ENCODE results near the gene NFXL1.

Gene NFXL1

DNA sequence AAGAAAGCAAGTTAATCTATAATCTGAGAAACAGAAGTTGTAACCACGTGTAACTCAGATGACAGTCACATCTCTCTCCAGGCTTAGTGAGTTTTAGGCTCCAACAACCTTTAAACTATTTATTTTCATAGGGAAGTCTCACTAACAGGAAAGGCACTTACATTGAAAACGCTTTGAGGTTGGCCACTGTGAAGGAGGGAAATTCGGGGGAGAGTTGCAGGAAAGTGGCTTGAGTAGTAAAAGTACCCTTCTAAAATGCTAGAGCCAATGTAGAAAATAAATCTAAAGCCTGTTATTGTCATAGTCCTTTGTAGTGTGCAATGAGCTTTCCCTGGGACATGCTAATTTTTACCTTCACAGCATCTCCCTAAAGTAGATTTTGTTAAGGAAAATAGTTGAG is 995 bp upstream of the NFXL1 start:
- H3K4me3 ChIP-seq (replicated peaks; ENCODE audit: low read depth, low read length) = no peak overlapping the region
- TF ChIP-seq, protein P1, sequence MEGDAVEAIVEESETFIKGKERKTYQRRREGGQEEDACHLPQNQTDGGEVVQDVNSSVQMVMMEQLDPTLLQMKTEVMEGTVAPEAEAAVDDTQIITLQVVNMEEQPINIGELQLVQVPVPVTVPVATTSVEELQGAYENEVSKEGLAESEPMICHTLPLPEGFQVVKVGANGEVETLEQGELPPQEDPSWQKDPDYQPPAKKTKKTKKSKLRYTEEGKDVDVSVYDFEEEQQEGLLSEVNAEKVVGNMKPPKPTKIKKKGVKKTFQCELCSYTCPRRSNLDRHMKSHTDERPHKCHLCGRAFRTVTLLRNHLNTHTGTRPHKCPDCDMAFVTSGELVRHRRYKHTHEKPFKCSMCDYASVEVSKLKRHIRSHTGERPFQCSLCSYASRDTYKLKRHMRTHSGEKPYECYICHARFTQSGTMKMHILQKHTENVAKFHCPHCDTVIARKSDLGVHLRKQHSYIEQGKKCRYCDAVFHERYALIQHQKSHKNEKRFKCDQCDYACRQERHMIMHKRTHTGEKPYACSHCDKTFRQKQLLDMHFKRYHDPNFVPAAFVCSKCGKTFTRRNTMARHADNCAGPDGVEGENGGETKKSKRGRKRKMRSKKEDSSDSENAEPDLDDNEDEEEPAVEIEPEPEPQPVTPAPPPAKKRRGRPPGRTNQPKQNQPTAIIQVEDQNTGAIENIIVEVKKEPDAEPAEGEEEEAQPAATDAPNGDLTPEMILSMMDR (IDR thresholded peaks at IDR 0.05; ENCODE audit: low read length, missing control alignments) = no peak
- no peak for DNase-seq (ENCODE audit: low read depth)

DNA sequence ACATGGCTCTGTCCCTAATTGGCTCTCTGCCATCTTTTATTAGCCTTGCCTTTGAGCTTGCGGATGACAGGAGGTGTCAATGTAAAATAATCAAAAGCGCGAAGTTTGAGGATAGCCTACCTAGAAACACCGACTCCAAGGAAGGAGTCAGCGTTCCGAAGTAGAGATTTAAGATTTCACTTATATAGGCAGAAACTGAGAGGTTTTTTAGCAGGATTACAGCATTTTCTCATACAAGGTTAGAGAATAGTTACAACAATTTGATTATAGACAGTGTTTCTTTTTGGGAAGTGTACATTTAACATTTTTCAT is 499 bp upstream of the NFXL1 start:
- no peak for DNase-seq (ENCODE audit: low read depth)
- H3K4me3 ChIP-seq (replicated peaks; ENCODE audit: low read depth, low read length) = peak overlapping the region; percentile 96
- TF ChIP-seq, protein P1 (IDR thresholded peaks at IDR 0.05; ENCODE audit: low read length, missing control alignments) = no peak

DNA sequence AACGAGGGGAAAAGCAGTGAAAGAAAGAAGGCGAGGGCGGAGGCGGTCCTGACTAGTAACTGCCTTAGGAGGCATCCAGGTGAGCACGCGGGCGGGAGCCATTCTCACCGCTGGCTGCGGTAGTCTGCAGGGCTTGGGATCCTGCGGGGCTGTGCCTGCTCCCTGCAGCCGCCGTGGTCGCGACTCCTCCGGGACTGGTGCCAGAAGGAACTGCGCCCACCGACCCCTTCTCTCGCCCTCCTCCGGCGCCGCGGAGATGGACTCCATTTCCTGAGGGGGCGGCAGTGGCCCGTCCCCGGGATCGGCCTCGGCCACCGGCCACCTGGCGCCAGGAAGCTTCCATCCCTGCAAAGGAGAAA is 543 bp downstream of the NFXL1 start:
- H3K4me3 ChIP-seq (replicated peaks; ENCODE audit: low read depth, low read length) = peak overlapping the region; percentile 96
- TF ChIP-seq, protein P1 (IDR thresholded peaks at IDR 0.05; ENCODE audit: low read length, missing control alignments) = no peak
- no peak for DNase-seq (ENCODE audit: low read depth)

DNA sequence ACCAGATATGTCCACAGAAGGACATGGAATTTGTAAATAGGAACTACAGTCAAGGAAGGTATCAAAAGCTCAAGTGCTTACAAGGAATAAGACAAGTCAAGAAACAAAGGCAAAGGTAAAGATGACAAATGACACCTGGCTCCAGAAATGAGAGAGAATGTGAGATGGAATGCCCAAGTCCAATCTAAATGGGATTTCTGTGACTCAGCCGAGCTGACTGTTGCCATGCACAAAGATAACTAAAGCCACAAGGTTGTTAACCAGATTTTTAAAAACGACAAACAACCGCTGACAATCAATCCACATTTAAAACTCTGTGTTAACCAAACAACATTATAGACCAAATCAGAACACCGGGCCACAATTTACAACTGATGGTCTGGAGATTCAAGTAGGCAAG is 1.1 kb downstream of the NFXL1 start:
- TF ChIP-seq, protein P1 (IDR thresholded peaks at IDR 0.05; ENCODE audit: low read length, missing control alignments) = no peak
- DNase-seq (ENCODE audit: low read depth) = no peak

DNA sequence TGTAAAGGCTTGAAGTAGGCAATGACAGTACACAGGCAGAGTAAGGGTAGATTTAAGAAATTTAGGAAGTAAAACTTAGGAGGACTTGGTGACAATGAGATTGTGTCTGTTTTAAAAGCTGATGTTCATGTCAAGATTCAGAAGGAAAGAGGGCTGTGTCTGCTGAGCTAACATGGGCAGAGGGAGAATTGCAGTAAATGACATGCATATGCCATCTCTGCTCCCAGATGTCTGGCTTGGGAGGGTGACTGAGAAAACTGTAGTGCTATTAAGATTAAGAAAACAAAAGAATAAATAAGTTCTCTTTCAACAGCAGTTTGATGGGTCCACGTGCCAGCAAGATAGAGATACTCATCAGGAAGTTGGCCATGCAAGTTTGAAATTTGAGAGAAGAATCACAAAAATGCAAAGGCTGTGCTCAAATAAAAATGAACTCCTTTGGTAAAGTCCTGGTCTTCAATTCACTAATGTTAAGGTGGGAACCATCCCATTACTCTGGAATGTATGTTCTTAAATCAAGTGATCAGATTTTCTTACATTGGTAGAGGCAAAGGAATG is 7.2 kb downstream of the NFXL1 start:
- no peak for DNase-seq (ENCODE audit: low read depth)
- TF ChIP-seq, protein P1 (IDR thresholded peaks at IDR 0.05; ENCODE audit: low read length, missing control alignments) = no peak

More for the DNA sequence above, 1.1 kb downstream of the NFXL1 start:
- peak overlapping the region; percentile 96 for H3K4me3 ChIP-seq (replicated peaks; ENCODE audit: low read depth, low read length)

DNA sequence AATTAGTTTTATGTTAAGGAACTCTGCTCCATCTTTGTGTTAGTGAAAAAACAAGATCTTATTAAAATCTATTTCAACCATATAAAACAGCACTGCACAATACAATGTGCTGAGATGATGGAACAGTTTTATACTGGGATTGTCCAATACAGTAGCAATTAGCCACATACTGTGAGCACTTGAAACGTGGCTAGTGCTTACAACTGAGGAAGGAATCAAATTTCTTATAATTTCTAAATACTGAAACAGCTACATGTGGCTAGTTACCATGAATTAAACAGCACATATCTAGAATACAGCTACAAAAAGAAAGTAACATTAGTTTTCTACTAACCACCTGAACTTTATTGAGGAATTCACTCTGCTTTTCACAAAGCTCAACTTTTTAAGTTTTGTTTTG is 14.7 kb downstream of the NFXL1 start:
- no peak for DNase-seq (ENCODE audit: low read depth)
- TF ChIP-seq, protein P1 (IDR thresholded peaks at IDR 0.05; ENCODE audit: low read length, missing control alignments) = no peak

More for the DNA sequence above, 7.2 kb downstream of the NFXL1 start:
- no peak overlapping the region for H3K4me3 ChIP-seq (replicated peaks; ENCODE audit: low read depth, low read length)

DNA sequence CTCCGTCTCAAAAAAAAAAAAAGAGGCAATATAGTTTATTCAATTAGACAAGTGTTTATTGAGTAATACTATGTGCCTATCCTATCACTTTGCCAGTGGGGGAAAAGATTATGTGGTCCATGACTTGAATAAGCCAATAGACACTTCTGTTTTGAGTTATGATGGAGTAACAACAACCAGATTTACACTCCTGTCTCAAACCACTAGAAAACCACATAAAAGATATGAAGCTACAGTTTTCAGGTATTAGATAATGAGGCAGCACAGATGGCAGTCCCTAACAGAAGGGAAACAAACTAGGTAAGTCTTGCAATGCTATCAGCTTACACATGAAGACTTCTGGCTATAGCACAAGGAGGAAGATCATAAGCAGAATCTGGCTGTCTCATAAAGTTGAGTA is 22.5 kb downstream of the NFXL1 start:
- H3K4me3 ChIP-seq (replicated peaks; ENCODE audit: low read depth, low read length) = no peak overlapping the region
- DNase-seq (ENCODE audit: low read depth) = no peak
- TF ChIP-seq, protein P1 (IDR thresholded peaks at IDR 0.05; ENCODE audit: low read length, missing control alignments) = no peak

More for the DNA sequence above, 14.7 kb downstream of the NFXL1 start:
- H3K4me3 ChIP-seq (replicated peaks; ENCODE audit: low read depth, low read length) = no peak overlapping the region

Data from fibroblast of pulmonary artery (primary cell).